Liver (tissue), 9 donors: ENCODE data around the gene RBBP5. TPM values are rescaled to one million over a fixed set of nuclear protein-coding genes. Genes with fewer than 3 reads are reported as not detected.

Experiments
- DNase-seq: peaks from one replicate; pipeline ENCODE4 v3.0.0-alpha.2; 2017; ENCODE audit warnings: low spot score
- H3K27ac ChIP-seq, 2 donors: one replicate each; pipeline ENCODE4 v1.7.0; 2013; ENCODE audit warnings: inconsistent platforms in 2 of 2, low read length in 2 of 2, control low read depth in 1 of 2, low read depth in 1 of 2, mild to moderate bottlenecking in 1 of 2
- H3K27me3 ChIP-seq, 4 donors: one replicate each; pipeline versions ENCODE4 v1.6.1 to v1.7.0; 2013; ENCODE audit warnings: low read length in 3 of 4, inconsistent platforms in 1 of 4, mild to moderate bottlenecking in 1 of 4, moderate library complexity in 1 of 4; ENCODE audit not compliant: control insufficient read depth in 4 of 4, insufficient read depth in 4 of 4
- H3K36me3 ChIP-seq, 4 donors: one replicate each; pipeline versions ENCODE4 v1.6.1 to v1.7.0; 2013; ENCODE audit warnings: low read length in 3 of 4, mild to moderate bottlenecking in 3 of 4, low read depth in 1 of 4, moderate library complexity in 1 of 4; ENCODE audit not compliant: control insufficient read depth in 4 of 4, insufficient read depth in 3 of 4
- H3K4me1 ChIP-seq, 4 donors: one replicate each; pipeline versions ENCODE4 v1.6.1 to v1.7.0; 2013; ENCODE audit warnings: low read length in 3 of 4, mild to moderate bottlenecking in 3 of 4, moderate library complexity in 1 of 4; ENCODE audit not compliant: control insufficient read depth in 4 of 4, insufficient read depth in 4 of 4
- H3K4me3 ChIP-seq, 3 donors: one replicate each; pipeline versions ENCODE4 v1.6.1 to v1.7.0; 2013; ENCODE audit warnings: low read length in 3 of 3, control low read depth in 1 of 3, low read depth in 1 of 3, mild to moderate bottlenecking in 1 of 3
- H3K9ac ChIP-seq, 2 donors: one replicate each; pipeline ENCODE4 v1.7.0; 2013; ENCODE audit warnings: low read length in 2 of 2, mild to moderate bottlenecking in 2 of 2, moderate library complexity in 2 of 2, control low read depth in 1 of 2, low read depth in 1 of 2
- H3K9me3 ChIP-seq, 4 donors: one replicate each; pipeline versions ENCODE4 v1.6.1 to v1.7.0; 2013; ENCODE audit warnings: low read length in 3 of 4; ENCODE audit not compliant: control insufficient read depth in 4 of 4
- ATF3 ChIP-seq: IDR thresholded peaks from 2 replicates; pipeline ENCODE4 v1.6.1; 2016; ENCODE audit warnings: antibody characterized with exemption
- EGR1 ChIP-seq, 2 donors: IDR thresholded peaks; 2 replicates each; pipeline ENCODE4 v1.6.1; 2016 to 2018; ENCODE audit warnings: antibody characterized with exemption in 2 of 2, low read depth in 2 of 2
- FOXA2 ChIP-seq: IDR thresholded peaks from 2 replicates; pipeline ENCODE4 v1.6.1; 2016; ENCODE audit warnings: antibody characterized with exemption
- GABPA ChIP-seq, 2 donors: IDR thresholded peaks in 1 of 2; conservative IDR thresholded peaks in 1 of 2; 2 replicates each; pipeline ENCODE4 v1.6.1; 2016; ENCODE audit warnings: antibody characterized with exemption in 2 of 2, mild to moderate bottlenecking in 1 of 2, moderate library complexity in 1 of 2
- HNF4A ChIP-seq, 2 donors: conservative IDR thresholded peaks; 2 replicates each; pipeline ENCODE4 v1.6.1; 2016; ENCODE audit warnings: antibody characterized with exemption in 2 of 2, mild to moderate bottlenecking in 2 of 2
- MAX ChIP-seq: IDR thresholded peaks from 2 replicates; pipeline ENCODE4 v1.6.1; 2016; ENCODE audit warnings: antibody characterized with exemption
- NR2F2 ChIP-seq: IDR thresholded peaks from 2 replicates; pipeline ENCODE4 v1.6.1; 2016; ENCODE audit warnings: antibody characterized with exemption
- REST ChIP-seq: IDR thresholded peaks from 2 replicates; pipeline ENCODE4 v1.6.1; 2016; ENCODE audit warnings: antibody characterized with exemption, mild to moderate bottlenecking
- RXRA ChIP-seq, 2 donors: IDR thresholded peaks; 2 replicates each; pipeline ENCODE4 v1.6.1; 2017 to 2018; ENCODE audit warnings: antibody characterized with exemption in 2 of 2, mild to moderate bottlenecking in 1 of 2
- SP1 ChIP-seq: IDR thresholded peaks from 2 replicates; pipeline ENCODE4 v1.6.1; 2018; ENCODE audit warnings: antibody characterized with exemption, mild to moderate bottlenecking
- TAF1 ChIP-seq: conservative IDR thresholded peaks from 2 replicates; pipeline ENCODE4 v1.6.1; 2016; ENCODE audit warnings: antibody characterized with exemption, mild to moderate bottlenecking
- YY1 ChIP-seq: IDR thresholded peaks from 2 replicates; pipeline ENCODE4 v1.6.1; 2016; ENCODE audit warnings: antibody characterized with exemption, mild to moderate bottlenecking
- ZBTB33 ChIP-seq: IDR thresholded peaks from 2 replicates; pipeline ENCODE4 v1.6.1; 2016; ENCODE audit warnings: antibody characterized with exemption
- WGBS: extraction: QIAGEN DNeasy Blood & Tissue Kit; methylation state at CpG from one replicate; pipeline ENCODE4 v1.1.7; 2013; 5-methylcytosine and 5-hydroxymethylcytosine counted together
- polyA plus RNA-seq, 2 donors: library from polyadenylated mRNA; stranded (reverse) in 1 of 2; unstranded in 1 of 2; fragments of 200-250 nt in 1 of 2; fragments of >200 nt in 1 of 2; fragmentation: Nextera tagmentation in 1 of 2; extraction: Ambion mirVana in 1 of 2; gene quantifications; one replicate each; pipeline versions ENCODE4 v1.2.1 to v1.2.3, GENCODE V29; 2013 to 2015
- total RNA-seq, 2 donors: library from RNA; depleted of rRNA; stranded (reverse); fragments of >200 nt; gene quantifications; one replicate each; pipeline ENCODE4 v1.2.3, GENCODE V29; 2014
- donor health status: healthy.
- donor health status: healthy.
- donor health status: healthy.
- donor health status: healthy.
- donor health status: healthy.

Gene RBBP5
- total and polyA plus RNA-seq, 4 donors, result 4.6 to 12.0 (median 8.5) TPM

- no peak overlapping the region for H3K4me3 ChIP-seq
- DNase-seq, result no peak
- no peak overlapping the region for H3K27ac ChIP-seq
- 48% methylated on average over 4 of the region's 4 CpGs for WGBS
- H3K4me1 ChIP-seq, result peaks cover 0 to 6% (median 2%) of the 10 kb centered on the region in 4 donors
- no peaks in the 10 kb centered on the region for H3K36me3 ChIP-seq
- no peaks in the 10 kb centered on the region for H3K9me3 ChIP-seq
- H3K9ac ChIP-seq, result no peak overlapping the region
- peak in 1 of 2 donors; percentile 11 for TF ChIP-seq HNF4A (conservative IDR thresholded peaks at IDR 0.05)
- no peak for TF ChIP-seq REST
- no peak for TF ChIP-seq ZBTB33
- no peak for TF ChIP-seq EGR1 (IDR thresholded peaks at IDR 0.05; ENCODE audit: low read depth in 2 of 2)
- no peak for TF ChIP-seq MAX
- no peak for TF ChIP-seq NR2F2
- peak; percentile 14 to 40 for TF ChIP-seq RXRA (IDR thresholded peaks at IDR 0.05)
- no peaks in the 10 kb centered on the region for H3K27me3 ChIP-seq
These were observed 7.8 kb upstream of the RBBP5 start for GRCh38 chr1:205129447-205130029.

- 93% methylated on average over 2 of the region's 2 CpGs for WGBS
- no peaks in the 10 kb centered on the region for H3K27me3 ChIP-seq
- TF ChIP-seq YY1 (no peak), REST (no peak), FOXA2 (no peak), SP1 (no peak), ATF3 (no peak), TAF1 (no peak), RXRA (IDR thresholded peaks at IDR 0.05) (no peak), EGR1 (IDR thresholded peaks at IDR 0.05; ENCODE audit: low read depth in 2 of 2) (no peak), ZBTB33 (no peak), NR2F2 (no peak), GABPA (IDR thresholded peaks at IDR 0.05 in 1 of 2, conservative IDR thresholded peaks at IDR 0.05 in 1 of 2) (no peak), MAX (no peak)
These were observed 6.3 kb upstream of the RBBP5 start for GRCh38 chr1:205128050-205128449.

More at GRCh38 chr1:205128050-205128449, 6.3 kb upstream of the RBBP5 start:
- Histone ChIP-seq H3K36me3 (no peaks in the 10 kb centered on the region), H3K4me3 (no peak overlapping the region), H3K9ac (no peak overlapping the region), H3K9me3 (no peaks in the 10 kb centered on the region), H3K4me1 (peaks cover under 1 to 6% (median 3%) of the 10 kb centered on the region in 4 donors), H3K27ac (no peak overlapping the region)
- no peak for DNase-seq
